Caki2 (cell line): ENCODE results near the gene WDFY3. TPM values are rescaled to one million over a fixed set of nuclear protein-coding genes. Genes with fewer than 3 reads are reported as not detected.
A peak's percentile ranks its signal among the peaks of the same experiment; 100 is the strongest.
"Not testable (repeated sequence)": the region's sequence is repeated elsewhere in the genome, so short reads cannot be mapped to it uniquely, and the experiment has no call there.

Experiments used
- DNase-seq: peaks from one replicate; pipeline ENCODE4 v3.0.0-alpha.2; 2015; ENCODE audit warnings: low read depth
- in situ Hi-C: cut with HindIII; loops from 2 replicates; pipeline ENCODE4 v1.10.0; 2016; ENCODE audit warnings: low sequenced_read_pairs, low pct_unique_long_range_greater_than_20kb, mixed read lengths
- total RNA-seq: library from RNA; depleted of rRNA; stranded (reverse); fragments of >200 nt; shearing (Covaris generic); gene quantifications from 2 replicates; pipeline ENCODE4 v1.2.3, GENCODE V29; 2014; ENCODE audit warnings: low replicate concordance

WDFY3 gene
- total RNA-seq, 1 experiment from 2014 or later: 30.3 TPM

GRCh38 chr4:84877051-84877833 is 89.2 kb downstream of the WDFY3 start:
- no peak for DNase-seq
- in situ Hi-C loops: no loop called here

- no peak for DNase-seq
- in situ Hi-C loops: no loop called here
Observed at GRCh38 chr4:84875636-84876371, 90.7 kb downstream of the WDFY3 start.

- in situ Hi-C loops: no loop called here
- no peak for DNase-seq
Observed at GRCh38 chr4:84874619-84875018, 91.9 kb downstream of the WDFY3 start.

- in situ Hi-C loops: no loop called here
- peak; percentile 50 for DNase-seq
Observed at GRCh38 chr4:84870398-84871163, 95.9 kb downstream of the WDFY3 start.

- in situ Hi-C loops: no loop called here
- DNase-seq: no peak
Observed at GRCh38 chr4:84866295-84866694, 100.2 kb downstream of the WDFY3 start.

GRCh38 chr4:84865600-84865999 is 100.9 kb downstream of the WDFY3 start:
- in situ Hi-C loops: no loop called here
- DNase-seq: no peak

GRCh38 chr4:84862064-84862463 is 104.4 kb downstream of the WDFY3 start:
- no peak for DNase-seq
- in situ Hi-C loops: no loop called here

- in situ Hi-C loops: no loop called here
- no peak for DNase-seq
Observed at GRCh38 chr4:84857296-84857695, 109.2 kb downstream of the WDFY3 start.

- no peak for DNase-seq
- in situ Hi-C loops: no loop called here
Observed at GRCh38 chr4:84856468-84857049, 109.9 kb downstream of the WDFY3 start.

- in situ Hi-C loops: no loop called here
- DNase-seq: no peak
Observed at GRCh38 chr4:84855774-84856173, 110.7 kb downstream of the WDFY3 start.

GRCh38 chr4:84852081-84852480 is 114.4 kb downstream of the WDFY3 start:
- DNase-seq: no peak
- in situ Hi-C loops: no loop called here

GRCh38 chr4:84849051-84849640 is 117.3 kb downstream of the WDFY3 start:
- DNase-seq: peak; percentile 5
- in situ Hi-C loops: no loop called here

- in situ Hi-C loops: no loop called here
- no peak for DNase-seq
Observed at GRCh38 chr4:84848432-84848831, 118.1 kb downstream of the WDFY3 start.

GRCh38 chr4:84847978-84848377 is 118.5 kb downstream of the WDFY3 start:
- DNase-seq: no peak
- in situ Hi-C loops: no loop called here

GRCh38 chr4:84846985-84847384 is 119.5 kb downstream of the WDFY3 start:
- in situ Hi-C loops: no loop called here
- no peak for DNase-seq

GRCh38 chr4:84841435-84841834 is 125.1 kb downstream of the WDFY3 start:
- no peak for DNase-seq
- in situ Hi-C loops: no loop called here

- no peak for DNase-seq
- in situ Hi-C loops: no loop called here
Observed at GRCh38 chr4:84837751-84838150, 128.7 kb downstream of the WDFY3 start.

- DNase-seq, in situ Hi-C loops: not testable (repeated sequence)
Observed at GRCh38 chr4:84829633-84830032, 136.9 kb downstream of the WDFY3 start.
